Esophagus squamous epithelium (tissue), 5 donors: ENCODE results near the gene RPP38. TPM values are rescaled to one million over a fixed set of nuclear protein-coding genes. Genes with fewer than 3 reads are reported as not detected.
A peak's percentile ranks its signal among the peaks of the same experiment; 100 is the strongest.

Experiments used
- DNase-seq: peaks from one replicate; lab custom pipeline; 2025; lab: John Stamatoyannopoulos, UW
- H3K27ac ChIP-seq, 4 donors: fragments of 200-600 bp; sonication (generic); one replicate each; pipeline ENCODE4 v1.5.1; 2016 to 2019; ENCODE audit warnings: mild to moderate bottlenecking in 1 of 4
- H3K27me3 ChIP-seq, 4 donors: fragments of 200-600 bp; sonication (generic); 1 replicate in 3 of 4; 2 replicates in 1 of 4; pipeline versions ENCODE4 v1.5.1 to v1.6.0; 2017 to 2021; ENCODE audit warnings: antibody characterized with exemption in 1 of 4
- H3K36me3 ChIP-seq, 3 donors: fragments of 200-600 bp; sonication (generic); one replicate each; pipeline ENCODE4 v1.5.1; 2016 to 2019
- H3K4me1 ChIP-seq, 3 donors: fragments of 200-600 bp; sonication (generic); one replicate each; pipeline ENCODE4 v1.5.1; 2017 to 2019
- H3K4me3 ChIP-seq, 4 donors: fragments of 200-600 bp; sonication (generic); 1 replicate in 3 of 4; 2 replicates in 1 of 4; pipeline ENCODE4 v1.5.1; 2016 to 2019; ENCODE audit warnings: mild to moderate bottlenecking in 2 of 4, moderate library complexity in 1 of 4
- H3K9me3 ChIP-seq, 3 donors: fragments of 200-600 bp; sonication (generic); one replicate each; pipeline ENCODE4 v1.5.1; 2016 to 2019
- CTCF ChIP-seq, 6 experiments: fragments of 450-650 bp in 4 of 6; fragments of 200-600 bp in 2 of 6; sonication (generic) in 2 of 6; IDR thresholded peaks; one replicate each; pipeline ENCODE4 v1.5.1; 2016 to 2019; ENCODE audit warnings: antibody characterized with exemption in 6 of 6, mild to moderate bottlenecking in 4 of 6, moderate library complexity in 4 of 6
- POLR2A ChIP-seq, 4 donors: fragments of 450-650 bp; IDR thresholded peaks; one replicate each; pipeline ENCODE4 v1.6.1; 2017; ENCODE audit warnings: antibody characterized with exemption in 4 of 4, mild to moderate bottlenecking in 4 of 4, moderate library complexity in 3 of 4
- WGBS, 2 donors: methylation state at CpG; one replicate each; pipeline ENCODE4 v1.1.5; 2018; 5-methylcytosine and 5-hydroxymethylcytosine counted together
- intact Hi-C: fragments of 100-400 bp; cut with DNase I; formaldehyde crosslinking; loops from one replicate; pipeline ENCODE4 v1.15.0; 2022
- total RNA-seq, 4 donors: library from RNA; depleted of rRNA; stranded (reverse); fragments of >200 nt; gene quantifications; one replicate each; pipeline ENCODE4 v1.1.0, GENCODE V29; 2016
- donor health status: DM: yes; HTN: yes; CAD: no.

RPP38 gene
- total RNA-seq, 4 donors from 2014 or later: 10.8 to 21.0 (median 14.8) TPM

- Histone ChIP-seq H3K4me3 (peak within 1 kb of the TSS; percentile 31 to 80 (median 57)), H3K27ac (peak within 1 kb of the TSS in 2 of 4 donors; percentile 26 to 36), H3K4me1 (peaks cover 0 to 33% (median 12%) of the 10 kb centered on the region in 3 donors), H3K9me3 (no peaks in the 10 kb centered on the region), H3K36me3 (no peaks in the 10 kb centered on the region), H3K27me3 (no peaks in the 10 kb centered on the region)
- 12 to 15% methylated on average over 26 to 28 of the region's 63 CpGs for WGBS, 2 donors
- DNase-seq: peak; percentile 24
- intact Hi-C loops: no loop called here
- no peak for TF ChIP-seq POLR2A (IDR thresholded peaks at IDR 0.05)
- peak; percentile 45 to 72 (median 60) for TF ChIP-seq CTCF (IDR thresholded peaks at IDR 0.05)
Measured at GRCh38 chr10:15088428-15089261, 8.5 kb upstream of the RPP38 start, which contains the start of gene ACBD7. Gene ACBD7, minus strand, starts transcription at chr10:15088776. Its CDS starts 48 bp downstream, at chr10:15088728.

- Histone ChIP-seq H3K36me3 (no peaks in the 10 kb centered on the region), H3K27ac (no peak overlapping the region), H3K4me1 (peaks cover 0 to 18% (median 11%) of the 10 kb centered on the region in 3 donors), H3K27me3 (no peaks in the 10 kb centered on the region), H3K4me3 (no peak overlapping the region), H3K9me3 (no peaks in the 10 kb centered on the region)
- TF ChIP-seq POLR2A (IDR thresholded peaks at IDR 0.05): no peak
- TF ChIP-seq CTCF (IDR thresholded peaks at IDR 0.05): no peak
- no peak for DNase-seq
- 84% methylated on average over 5 of the region's 5 CpGs for WGBS, 2 donors
- intact Hi-C loops: loop anchor here (10.0 kb wide), 1 partner anchor 137 kb away; the partner anchor contains the start of genes DCLRE1C and MEIG1
Measured at GRCh38 chr10:15091418-15091817, 5.7 kb upstream of the RPP38 start.

- H3K27ac ChIP-seq: no peak overlapping the region
- no peaks in the 10 kb centered on the region for H3K36me3 ChIP-seq
- no peak overlapping the region for H3K4me3 ChIP-seq
- no peak for DNase-seq
- H3K27me3 ChIP-seq: no peaks in the 10 kb centered on the region
- intact Hi-C loops: loop anchor here (10.0 kb wide), 1 partner anchor 138 kb away; the partner anchor contains the start of genes DCLRE1C and MEIG1
- H3K4me1 ChIP-seq: peaks cover 3 to 22% (median 11%) of the 10 kb centered on the region in 3 donors
- WGBS, 2 donors: 81 to 94% methylated on average over 7 to 11 of the region's 16 CpGs
- H3K9me3 ChIP-seq: no peaks in the 10 kb centered on the region
- TF ChIP-seq POLR2A (IDR thresholded peaks at IDR 0.05): no peak
- no peak for TF ChIP-seq CTCF (IDR thresholded peaks at IDR 0.05)
Measured at GRCh38 chr10:15092855-15093408, 4.2 kb upstream of the RPP38 start.

- H3K4me1 ChIP-seq: peaks cover 16 to 33% (median 21%) of the 10 kb centered on the region in 3 donors
- 0% methylated on average over 1 to 7 of the region's 11 CpGs for WGBS, 2 donors
- H3K4me3 ChIP-seq: peak overlapping the region; percentile 64 to 99 (median 78)
- H3K36me3 ChIP-seq: peaks cover 0 to 11% (median 3%) of the 10 kb centered on the region in 3 donors
- no peaks in the 10 kb centered on the region for H3K27me3 ChIP-seq
- H3K9me3 ChIP-seq: no peaks in the 10 kb centered on the region
- TF ChIP-seq CTCF (IDR thresholded peaks at IDR 0.05) (no peak), POLR2A (IDR thresholded peaks at IDR 0.05) (no peak)
- H3K27ac ChIP-seq: peak overlapping the region; percentile 93 to 98 (median 95)
- no peak for DNase-seq
- intact Hi-C loops: loop anchor here (10.0 kb wide), 1 partner anchor 142 kb away; the partner anchor contains the start of genes DCLRE1C and MEIG1
Measured at GRCh38 chr10:15096661-15097010, 519 bp upstream of the RPP38 start.
